GM10266 (cell line): Measurements from ENCODE around the gene TMEM145.

ENCODE experiments used
- DNase-seq: peaks from one replicate; pipeline ENCODE4 v3.0.0; 2012; ENCODE audit errors: extremely low spot score
- TF ChIP-seq, protein P1 (sequence below): IDR thresholded peaks from 2 replicates; pipeline ENCODE4 v1.5.1; 2012; ENCODE audit warnings: mild to moderate bottlenecking, low read depth; ENCODE audit not compliant: control insufficient read depth, insufficient read depth; ENCODE audit errors: missing control alignments

TMEM145 gene

DNA sequence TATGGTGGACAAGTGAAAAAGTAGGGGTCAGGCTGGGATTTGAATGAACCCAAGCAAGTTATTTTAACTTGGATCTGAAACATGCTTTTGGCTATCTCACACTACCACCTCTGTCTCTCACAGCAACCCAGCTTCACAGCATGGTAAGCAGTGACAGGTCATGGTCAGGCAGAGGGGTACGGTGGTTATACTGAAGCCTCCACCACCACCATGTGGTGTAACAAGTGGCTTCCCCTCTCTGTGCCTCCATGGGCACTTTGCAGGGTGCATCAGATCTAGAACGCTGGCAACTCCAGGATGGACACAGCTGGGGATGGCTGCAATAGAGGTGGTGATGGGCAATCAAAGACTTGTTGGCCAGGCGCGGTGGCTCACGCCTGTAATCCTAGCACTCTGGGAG is 739 bp upstream of the TMEM145 start:
- TF ChIP-seq, protein P1, sequence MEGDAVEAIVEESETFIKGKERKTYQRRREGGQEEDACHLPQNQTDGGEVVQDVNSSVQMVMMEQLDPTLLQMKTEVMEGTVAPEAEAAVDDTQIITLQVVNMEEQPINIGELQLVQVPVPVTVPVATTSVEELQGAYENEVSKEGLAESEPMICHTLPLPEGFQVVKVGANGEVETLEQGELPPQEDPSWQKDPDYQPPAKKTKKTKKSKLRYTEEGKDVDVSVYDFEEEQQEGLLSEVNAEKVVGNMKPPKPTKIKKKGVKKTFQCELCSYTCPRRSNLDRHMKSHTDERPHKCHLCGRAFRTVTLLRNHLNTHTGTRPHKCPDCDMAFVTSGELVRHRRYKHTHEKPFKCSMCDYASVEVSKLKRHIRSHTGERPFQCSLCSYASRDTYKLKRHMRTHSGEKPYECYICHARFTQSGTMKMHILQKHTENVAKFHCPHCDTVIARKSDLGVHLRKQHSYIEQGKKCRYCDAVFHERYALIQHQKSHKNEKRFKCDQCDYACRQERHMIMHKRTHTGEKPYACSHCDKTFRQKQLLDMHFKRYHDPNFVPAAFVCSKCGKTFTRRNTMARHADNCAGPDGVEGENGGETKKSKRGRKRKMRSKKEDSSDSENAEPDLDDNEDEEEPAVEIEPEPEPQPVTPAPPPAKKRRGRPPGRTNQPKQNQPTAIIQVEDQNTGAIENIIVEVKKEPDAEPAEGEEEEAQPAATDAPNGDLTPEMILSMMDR: no peak

DNA sequence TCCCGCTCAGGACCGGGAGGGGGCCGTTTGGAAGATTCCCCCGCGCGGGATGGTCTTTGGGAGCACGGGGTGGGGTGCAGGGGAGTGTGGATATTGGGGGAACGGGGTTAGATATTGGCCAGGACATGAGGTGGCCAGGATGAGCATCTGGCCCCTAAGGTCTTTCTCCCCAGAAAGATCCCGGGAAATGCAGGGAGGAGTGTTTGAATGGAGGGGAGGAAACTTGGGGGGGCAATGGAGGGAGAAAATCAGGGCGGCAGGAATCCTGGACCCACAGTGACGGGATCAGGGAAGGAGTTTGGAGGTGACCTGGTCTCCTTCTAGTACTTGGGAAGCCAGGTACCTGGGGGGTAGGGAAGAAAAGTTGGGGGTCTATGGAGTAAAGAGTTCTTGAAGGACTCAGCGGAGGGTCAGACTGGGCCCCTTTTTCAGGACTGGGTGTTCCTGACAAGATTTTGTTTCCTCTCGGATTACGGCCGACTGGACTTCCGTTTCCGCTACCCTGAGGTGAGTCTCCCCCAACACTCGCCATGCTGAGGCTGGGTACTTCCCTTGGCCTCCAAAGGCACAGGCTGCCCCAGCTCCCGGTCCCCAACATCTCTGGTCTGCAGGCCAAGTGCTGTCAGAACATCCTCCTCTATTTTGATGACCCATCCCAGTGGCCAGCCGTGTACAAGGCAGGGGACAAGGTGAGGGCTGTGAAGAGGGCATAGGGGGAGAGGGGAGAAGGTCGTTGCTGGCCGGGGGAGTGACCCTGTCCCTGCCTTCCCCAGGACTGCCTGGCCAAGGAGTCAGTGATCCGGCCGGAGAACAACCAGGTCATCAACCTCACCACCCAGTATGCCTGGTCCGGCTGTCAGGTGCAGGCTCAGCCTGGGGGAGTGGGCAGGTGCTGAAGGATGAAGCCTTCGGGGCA is 989 bp downstream of the TMEM145 start:
- DNase-seq: no peak

More for the DNA sequence above, 739 bp upstream of the TMEM145 start:
- no peak for DNase-seq

DNA sequence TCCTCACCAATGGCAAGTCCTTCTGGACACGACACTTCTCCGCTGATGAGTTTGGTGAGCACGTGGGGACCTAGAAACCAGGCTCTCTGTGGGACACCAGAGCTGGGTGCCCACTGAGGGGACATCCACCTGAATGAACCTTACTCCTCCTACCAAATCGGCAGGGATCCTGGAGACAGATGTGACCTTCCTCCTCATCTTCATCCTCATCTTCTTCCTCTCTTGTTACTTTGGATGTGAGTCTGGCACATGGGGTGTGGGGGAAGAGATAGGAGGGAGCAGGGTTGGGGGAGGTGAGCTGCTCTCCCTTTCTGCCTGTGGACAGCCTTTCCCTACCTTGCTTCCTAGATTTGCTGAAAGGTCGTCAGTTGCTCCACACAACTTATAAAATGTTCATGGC is 1.9 kb downstream of the TMEM145 start:
- no peak for DNase-seq
- TF ChIP-seq, protein P1: no peak

More for the DNA sequence above, 989 bp downstream of the TMEM145 start:
- TF ChIP-seq, protein P1: no peak

DNA sequence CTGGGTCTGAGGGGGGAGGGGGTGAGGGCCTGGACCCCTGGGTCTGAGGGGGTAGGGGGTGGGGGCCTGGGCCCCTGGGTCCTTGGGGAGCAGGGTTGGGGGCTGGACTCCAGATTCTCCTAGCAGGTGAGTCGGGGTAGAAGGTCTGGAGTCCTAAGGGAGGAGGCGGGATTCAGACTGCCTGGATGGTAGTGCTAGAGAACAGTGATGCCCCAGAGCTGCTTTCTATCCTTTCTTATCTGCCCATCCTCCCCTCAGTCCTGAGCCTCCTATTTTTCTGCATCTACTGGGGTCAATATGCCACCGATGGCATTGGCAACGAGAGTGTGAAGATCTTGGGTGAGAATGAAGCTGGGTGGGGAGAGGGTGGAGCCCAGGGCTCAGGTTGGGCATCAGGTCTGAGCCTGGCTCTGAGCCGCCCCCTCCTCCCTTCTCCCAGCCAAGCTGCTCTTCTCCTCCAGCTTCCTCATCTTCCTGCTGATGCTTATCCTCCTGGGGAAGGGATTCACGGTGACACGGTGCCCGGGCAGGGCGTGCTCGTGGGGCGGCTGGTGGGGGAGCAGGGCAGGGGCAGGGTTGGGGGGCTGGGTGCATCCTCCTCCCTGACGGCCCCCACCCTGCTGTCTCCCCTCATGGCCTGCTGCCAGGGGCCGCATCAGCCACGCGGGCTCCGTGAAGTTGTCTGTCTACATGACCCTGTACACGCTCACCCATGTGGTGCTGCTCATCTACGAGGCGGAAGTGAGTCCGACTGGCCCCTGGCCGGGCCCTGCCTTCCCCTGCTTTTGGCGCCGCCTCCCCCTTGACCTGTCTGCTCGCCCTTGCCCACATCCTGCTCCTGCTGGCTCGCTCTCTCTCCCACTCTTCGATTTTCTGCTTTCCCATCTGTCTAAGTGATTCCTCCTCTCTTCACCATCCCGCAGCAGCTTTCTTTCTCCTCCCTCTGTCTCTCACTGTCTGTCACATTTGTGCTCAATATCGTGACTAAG is 3.4 kb downstream of the TMEM145 start:
- peak; percentile 75 for DNase-seq
- TF ChIP-seq, protein P1: no peak

DNA sequence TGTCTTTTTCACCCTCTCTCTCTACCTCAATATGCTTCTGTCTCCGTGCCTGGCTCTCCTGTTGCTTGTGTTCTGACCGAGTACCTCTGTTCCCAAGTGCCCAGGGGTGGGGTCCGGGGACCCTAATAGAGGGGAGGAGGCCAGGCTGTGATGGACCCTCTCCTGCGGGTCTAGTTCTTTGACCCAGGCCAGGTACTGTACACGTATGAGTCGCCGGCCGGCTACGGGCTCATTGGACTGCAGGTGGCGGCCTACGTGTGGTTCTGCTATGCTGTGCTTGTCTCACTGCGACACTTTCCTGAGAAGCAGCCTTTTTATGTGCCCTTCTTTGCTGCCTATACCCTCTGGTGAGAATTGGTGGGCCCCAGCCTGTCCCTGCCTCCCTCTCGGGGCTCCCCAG is 4.4 kb downstream of the TMEM145 start:
- no peak for DNase-seq
- TF ChIP-seq, protein P1: no peak

DNA sequence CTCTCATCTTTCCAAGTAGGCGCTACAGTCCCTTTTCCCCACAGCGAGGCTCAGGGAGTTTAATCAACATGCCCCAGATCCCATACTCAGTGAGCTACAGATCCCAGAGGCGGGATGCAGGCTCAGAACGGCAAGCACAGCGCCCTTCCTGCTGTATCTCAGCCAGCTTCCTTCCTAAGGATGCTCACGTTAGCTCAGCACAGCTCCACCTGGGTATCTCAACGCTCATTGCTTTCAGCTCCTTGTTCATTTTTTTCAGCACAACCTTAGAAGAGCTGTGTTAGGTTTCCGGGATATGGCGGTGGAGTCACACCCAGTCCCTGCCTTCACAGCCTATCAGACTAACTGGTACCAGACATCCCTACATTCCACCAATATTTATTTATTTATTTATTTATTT is 9.2 kb downstream of the TMEM145 start:
- TF ChIP-seq, protein P1: no peak

More for the DNA sequence above, 9.2 kb downstream of the TMEM145 start:
- DNase-seq: no peak
